ENCODE measurements around the gene ZNF256.

GRCh38 chr19:57900311-57900710, 47.2 kb downstream of the ZNF256 start:
- TF ChIP-seq CTCF (IDR thresholded peaks at IDR 0.05; ENCODE audit: low read length) = no peak
- TF ChIP-seq EZH2 (optimal IDR thresholded peaks at IDR 0.05; ENCODE audit: low read depth, low read length) = no peak
- no peak for TF ChIP-seq EZH2phosphoT487 (IDR thresholded peaks at IDR 0.05; ENCODE audit: low read length)
